GM20431 (cell line): ENCODE measurements around the gene NUMBL.
"Not testable (repeated sequence)": the region's sequence is repeated elsewhere in the genome, so short reads cannot be mapped to it uniquely, and the experiment has no call there.

Source experiments
- in situ Hi-C: fragments of 300-500 bp; cut with MseI, MboI; formaldehyde crosslinking; loops from one replicate; pipeline ENCODE4 v1.15.0; 2020; ENCODE audit warnings: low sequenced_read_pairs; ENCODE audit not compliant: unreplicated experiment

Gene NUMBL

GRCh38 chr19:40690050-40690692 lies at the start of gene NUMBL:
TSS of gene NUMBL (minus strand) at chr19:40690651. CDS start at chr19:40690483, 168 bp downstream.
- in situ Hi-C loops: no loop called here

DNA sequence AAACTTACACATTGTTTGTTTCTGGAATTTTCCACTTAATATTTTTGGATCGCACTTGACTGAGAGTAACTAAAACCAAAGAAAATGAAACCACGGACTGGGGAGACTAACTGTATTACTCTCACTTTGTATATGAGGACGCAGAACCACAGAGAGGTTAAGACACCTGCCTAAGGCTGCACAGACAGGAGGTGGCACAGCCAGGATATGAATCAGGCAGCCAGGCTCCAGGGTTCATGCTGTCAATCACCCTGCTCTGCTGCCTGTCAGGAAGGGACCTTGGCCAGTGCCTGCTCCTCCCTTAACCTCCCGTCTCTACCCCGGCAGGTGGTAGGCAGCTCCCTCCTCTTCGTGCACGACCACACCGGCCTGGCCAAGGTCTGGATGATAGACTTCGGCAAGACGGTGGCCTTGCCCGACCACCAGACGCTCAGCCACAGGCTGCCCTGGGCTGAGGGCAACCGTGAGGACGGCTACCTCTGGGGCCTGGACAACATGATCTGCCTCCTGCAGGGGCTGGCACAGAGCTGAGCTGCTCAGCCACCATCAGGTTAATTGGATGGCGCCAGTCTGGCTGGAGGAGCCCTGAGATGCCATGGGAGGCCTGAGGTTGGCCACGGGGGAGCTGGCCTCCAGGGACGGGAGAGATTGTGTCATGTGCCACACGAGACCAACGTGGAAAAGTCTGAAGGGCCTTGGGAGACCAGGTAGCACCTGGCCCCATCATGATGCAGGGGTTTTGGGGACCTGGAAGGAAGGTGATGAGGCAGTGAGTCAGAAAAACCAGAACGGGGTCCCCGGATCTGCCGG lies 48.8 kb upstream of the NUMBL start:
- in situ Hi-C loops: no loop called here

GRCh38 chr19:40737102-40737644 lies 46.7 kb upstream of the NUMBL start:
- in situ Hi-C loops: no loop called here

DNA sequence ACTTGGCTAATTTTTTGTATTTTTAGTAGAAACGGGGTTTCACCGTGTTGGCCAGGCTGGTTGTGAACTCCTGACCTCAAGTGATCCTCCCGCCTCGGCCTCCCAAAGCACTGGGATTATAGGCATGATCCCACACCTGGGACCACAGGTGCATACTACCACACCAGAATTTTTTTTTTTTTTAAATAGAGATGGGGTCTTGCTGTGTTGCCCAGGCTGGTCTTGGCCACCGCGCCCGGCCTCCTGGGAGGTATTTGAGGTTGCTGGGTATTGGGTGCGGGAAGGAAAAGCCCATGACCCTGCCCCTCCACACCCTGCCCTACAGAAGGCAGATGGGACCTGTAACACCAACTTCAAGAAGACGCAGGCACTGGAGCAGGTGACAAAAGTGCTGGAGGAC lies 46.2 kb upstream of the NUMBL start:
- in situ Hi-C loops: no loop called here

DNA sequence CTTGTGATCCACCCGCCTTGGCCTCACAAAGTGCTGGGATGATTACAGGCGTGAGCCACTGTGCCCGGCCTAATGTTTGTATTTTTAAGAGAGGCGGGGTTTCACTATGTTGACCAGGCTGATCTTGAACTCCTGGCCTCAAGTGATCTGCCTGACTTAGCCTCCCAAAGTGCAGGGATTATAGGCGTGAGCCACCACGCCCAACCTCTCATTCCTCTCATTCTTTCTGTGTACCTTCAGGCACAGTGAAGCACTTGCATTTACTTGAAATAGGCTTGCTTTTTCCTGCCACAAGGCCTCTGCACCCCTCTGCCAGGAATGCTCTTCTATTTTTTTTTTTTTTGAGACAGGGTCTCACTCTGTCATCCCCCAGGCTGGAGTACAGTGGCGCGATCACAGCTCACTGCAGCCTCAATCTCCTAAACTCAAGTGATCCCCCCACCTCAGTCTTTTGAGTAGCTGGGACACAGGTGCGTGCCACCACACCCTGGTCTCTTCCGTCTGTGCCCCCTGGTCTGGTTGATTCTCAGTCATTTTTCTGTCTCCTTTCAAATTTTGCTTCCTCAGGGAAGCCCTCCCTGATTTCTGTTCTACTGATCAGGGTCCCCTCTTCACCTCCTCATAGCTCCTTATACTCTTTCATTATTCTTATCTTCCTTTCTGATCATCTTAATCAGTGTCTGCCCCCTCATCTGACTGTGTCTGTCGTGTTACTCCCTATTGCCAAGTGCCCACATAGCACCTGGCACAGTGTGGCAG lies 44.7 kb upstream of the NUMBL start:
- in situ Hi-C loops: no loop called here

DNA sequence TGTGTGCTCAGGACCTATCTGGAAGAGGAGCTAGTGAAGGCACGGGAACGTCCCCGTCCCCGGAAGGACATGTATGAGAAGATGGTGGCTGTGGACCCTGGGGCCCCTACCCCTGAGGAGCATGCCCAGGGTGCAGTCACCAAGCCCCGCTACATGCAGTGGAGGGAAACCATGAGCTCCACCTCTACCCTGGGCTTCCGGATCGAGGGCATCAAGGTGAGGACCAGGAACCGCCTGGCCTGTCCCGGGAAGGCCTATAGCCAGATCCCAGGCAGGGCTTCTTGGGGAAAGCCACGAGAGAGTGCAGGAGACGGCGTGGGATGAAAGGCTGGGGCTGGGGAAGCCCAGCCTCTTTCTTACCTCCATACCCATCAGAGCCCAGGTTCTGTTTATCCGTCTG lies 42.7 kb upstream of the NUMBL start:
- in situ Hi-C loops: no loop called here

DNA sequence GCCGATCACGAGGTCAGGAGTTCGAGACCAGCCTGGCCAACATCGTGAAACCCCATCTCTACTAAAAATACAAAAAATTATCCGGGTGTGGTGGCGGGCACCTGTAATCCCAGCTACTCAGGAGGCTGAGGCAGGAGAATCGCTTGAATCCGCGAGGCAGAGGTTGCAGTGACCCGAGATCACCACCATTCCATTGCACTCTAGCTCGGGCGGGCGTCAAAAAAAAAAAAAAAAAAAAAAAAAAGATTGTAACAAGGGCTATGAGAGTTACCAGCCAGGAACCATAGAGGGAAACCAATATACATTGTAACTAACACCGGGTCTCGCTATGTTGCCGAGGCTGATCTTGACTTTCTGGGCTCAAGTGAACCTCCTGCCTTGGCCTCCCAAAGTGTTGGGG lies 41.9 kb upstream of the NUMBL start:
- in situ Hi-C loops: not testable (repeated sequence)

DNA sequence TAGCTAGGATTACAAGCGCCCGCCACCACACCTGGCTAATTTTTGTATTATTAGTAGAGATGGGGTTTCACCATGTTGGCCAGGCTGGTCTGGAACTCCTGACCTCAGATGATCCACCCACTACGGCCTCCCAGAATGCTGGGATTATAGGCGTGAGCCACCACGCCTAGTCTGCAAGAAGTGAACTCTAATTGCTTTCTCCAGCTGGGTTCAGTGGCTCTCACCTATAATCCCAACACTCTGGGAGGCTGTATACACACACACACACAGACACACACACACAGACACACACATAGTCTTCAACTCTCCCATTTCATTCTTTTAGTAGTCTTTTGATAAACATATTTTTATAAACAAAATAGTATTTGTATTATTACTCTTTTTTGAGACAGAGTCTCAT lies 39.6 kb upstream of the NUMBL start:
- in situ Hi-C loops: not testable (repeated sequence)

DNA sequence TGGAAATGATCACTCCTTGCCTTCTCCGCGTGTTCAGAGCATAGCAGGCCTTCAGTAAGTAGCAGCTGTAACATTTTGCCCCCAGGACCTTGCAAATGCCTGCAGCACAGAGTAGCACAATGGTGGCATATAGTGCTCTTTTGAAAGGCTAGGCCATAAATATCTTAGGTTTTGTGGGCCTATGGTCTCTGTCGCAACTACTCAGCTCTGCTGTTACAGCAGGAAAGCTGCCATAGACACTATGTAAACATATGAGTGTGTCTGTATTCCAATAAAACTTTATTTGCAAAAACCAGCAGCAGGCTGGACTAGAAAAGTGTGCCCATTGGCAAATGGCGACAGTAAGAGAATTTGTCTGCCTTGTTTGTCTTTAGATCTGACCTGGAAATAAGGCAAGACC lies 35.8 kb upstream of the NUMBL start:
- in situ Hi-C loops: no loop called here

DNA sequence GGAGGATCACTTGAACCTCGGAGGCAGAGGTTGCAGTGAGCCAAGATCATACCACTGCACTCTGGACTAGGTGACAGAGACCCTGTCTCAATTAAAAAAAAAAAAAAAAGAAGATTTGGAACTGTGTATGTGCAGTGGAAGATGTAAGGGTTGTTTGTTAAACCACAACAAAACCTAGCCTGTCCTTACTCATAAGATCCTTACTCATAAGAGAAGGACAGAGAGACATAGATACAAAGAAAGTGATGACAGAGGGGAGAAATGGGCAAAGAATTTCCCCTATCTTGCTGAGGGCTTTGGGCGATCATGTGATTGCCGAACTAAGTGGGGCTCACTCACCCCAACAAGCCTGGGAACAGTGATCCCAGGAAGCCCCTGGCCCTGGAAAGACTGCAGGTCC lies 34.4 kb upstream of the NUMBL start:
- in situ Hi-C loops: no loop called here

DNA sequence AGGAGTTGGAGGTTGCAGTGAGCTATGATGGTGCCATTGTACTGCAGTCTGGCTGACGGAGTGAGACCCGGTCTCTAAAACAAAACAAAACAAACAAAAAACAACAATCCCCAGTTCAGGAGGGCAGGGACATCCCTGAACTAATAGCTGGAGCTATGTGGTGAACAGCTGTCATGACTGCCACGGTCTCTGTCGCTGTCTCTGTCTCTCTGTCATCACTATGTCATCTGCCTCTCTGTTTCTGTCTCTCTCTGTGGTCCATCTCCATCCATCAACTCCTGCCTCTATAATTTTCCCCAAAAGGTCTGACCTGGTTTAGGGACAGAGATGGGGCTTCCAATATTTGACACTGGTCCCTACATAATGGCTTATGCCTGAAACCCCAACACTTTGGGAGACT lies 33.9 kb upstream of the NUMBL start:
- in situ Hi-C loops: no loop called here

DNA sequence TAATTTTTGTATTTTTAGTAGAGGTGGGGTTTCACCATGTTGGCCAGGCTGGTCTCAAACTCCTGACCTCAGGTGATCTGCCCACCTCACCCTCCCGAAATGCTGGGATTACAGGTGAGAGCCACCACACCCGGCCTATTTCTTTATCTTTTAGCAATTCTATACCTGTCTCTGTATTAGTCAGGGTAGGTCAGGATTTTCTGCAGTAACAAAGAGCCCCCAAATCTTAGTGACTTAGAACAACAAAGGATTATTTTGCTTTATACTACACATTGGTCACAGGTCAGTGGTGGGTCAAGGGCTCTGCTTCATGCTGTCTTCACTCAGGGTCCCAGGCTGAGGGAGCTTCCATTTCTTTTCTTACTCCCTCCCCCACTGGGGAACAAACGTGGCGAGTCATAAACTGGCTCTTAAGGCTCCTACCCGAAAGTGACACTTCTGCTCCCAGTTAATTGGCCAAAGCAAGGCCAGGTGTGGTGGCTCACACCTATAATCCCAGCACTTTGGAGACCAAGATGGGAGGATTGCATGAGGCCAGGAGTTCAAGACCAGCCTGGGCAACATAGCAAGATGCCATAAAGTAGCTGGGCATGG lies 33.3 kb upstream of the NUMBL start:
- in situ Hi-C loops: no loop called here

- in situ Hi-C loops: no loop called here
Measured at GRCh38 chr19:40721936-40722661, 31.6 kb upstream of the NUMBL start.

- in situ Hi-C loops: no loop called here
Measured at GRCh38 chr19:40721140-40721486, 30.7 kb upstream of the NUMBL start.

DNA sequence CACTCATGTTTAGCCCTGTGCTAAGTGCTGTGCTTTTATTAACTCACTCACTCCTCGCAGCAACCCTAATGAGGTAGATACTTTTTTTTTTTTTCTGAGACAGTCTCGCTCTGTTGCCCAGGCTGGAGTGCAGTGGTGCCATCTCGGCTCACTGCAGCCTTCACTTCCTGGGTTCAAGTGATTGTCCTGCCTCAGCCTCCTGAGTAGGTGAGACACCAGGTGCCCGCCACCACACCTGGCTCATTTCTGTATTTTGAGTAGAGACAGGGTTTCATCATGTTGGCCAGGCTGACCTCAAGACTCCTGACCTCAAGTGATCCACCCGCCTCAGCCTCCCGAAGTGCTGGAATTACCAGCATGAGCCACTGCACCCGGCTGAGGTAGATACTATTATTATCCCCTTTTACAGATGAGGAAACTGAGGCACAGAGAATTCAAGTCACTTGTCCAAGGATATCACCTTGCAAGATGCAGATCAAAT lies 29.0 kb upstream of the NUMBL start:
- in situ Hi-C loops: no loop called here

DNA sequence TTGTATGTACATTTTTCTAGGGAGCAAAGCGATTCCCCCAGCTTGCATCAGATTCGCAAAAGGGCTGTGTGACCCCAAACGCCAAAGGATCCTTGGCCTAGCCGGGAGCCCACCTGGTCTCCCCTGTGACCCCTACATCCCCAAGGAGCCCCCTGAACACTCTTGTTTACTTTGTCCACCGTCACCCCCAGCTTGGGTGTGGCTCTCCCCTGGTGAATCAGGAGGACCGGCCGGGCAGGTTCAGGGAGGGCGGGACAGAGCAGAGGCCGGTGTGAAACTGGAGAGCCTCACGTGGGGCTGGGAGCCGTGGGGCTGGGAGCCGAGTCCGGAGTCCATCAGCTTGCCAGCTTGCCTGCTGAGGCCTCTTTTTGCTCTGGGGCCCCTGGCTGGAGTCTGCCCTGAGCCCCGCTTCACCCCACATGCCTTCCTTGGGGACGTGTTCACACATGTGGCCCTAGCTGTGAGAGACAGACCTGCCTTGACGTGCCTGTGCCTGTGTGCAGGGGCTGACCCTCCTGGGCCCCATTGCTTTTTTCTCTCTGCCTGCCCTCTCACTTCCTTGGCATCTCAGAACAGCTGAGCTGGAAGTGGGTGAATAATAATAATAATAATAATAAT lies 28.4 kb upstream of the NUMBL start:
- in situ Hi-C loops: no loop called here

GRCh38 chr19:40717880-40718773 lies 27.7 kb upstream of the NUMBL start:
- in situ Hi-C loops: no loop called here

DNA sequence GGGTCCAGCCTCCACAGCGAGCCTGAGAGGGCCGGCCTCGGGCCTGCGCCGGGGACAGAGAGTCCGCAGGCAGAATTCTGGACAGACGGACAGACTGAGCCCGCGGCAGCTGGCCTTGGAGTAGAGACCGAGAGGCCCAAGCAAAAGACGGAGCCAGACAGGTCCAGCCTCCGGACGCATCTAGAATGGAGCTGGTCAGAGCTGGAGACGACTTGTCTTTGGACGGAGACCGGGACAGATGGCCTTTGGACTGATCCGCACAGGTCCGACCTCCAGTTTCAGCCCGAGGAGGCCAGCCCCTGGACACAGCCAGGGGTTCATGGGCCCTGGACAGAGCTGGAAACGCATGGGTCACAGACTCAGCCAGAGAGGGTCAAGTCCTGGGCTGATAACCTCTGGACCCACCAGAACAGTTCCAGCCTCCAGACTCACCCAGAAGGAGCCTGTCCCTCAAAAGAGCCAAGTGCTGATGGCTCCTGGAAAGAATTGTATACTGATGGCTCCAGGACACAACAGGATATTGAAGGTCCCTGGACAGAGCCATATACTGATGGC lies 27.0 kb upstream of the NUMBL start:
- in situ Hi-C loops: no loop called here
